Activated naive CD4-positive, alpha-beta T cell (primary cell): Measurements from ENCODE around the gene TFF1.

Source experiments
- DNase-seq, 4 experiments: peaks; one replicate each; lab custom pipeline; 2025; lab: John Stamatoyannopoulos, UW

The TFF1 gene

GRCh38 chr21:42343963-42344510, 22.3 kb downstream of the TFF1 start:
- DNase-seq, result no peak

DNA sequence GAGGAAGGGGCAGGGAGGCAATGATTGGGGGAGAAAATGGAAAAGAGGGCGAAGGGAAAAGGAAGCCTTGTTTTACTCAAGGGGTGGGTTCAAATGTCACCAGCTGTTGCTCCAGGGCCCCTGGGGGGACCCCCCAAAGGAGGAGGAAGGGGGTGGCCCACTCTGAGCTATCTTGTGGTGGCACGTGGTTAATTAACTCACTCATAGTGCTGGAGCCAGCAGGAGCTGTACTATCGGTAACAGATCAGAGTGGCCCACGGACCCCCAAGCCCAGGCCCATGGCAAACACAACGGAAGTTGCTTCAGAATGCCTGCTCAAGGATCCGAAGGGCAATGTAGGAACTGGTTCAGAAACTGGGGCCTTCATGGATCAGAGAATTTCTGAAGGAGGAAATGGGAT, 22.8 kb downstream of the TFF1 start:
- no peak for DNase-seq

GRCh38 chr21:42343101-42343500, 23.2 kb downstream of the TFF1 start:
- DNase-seq, result no peak

DNA sequence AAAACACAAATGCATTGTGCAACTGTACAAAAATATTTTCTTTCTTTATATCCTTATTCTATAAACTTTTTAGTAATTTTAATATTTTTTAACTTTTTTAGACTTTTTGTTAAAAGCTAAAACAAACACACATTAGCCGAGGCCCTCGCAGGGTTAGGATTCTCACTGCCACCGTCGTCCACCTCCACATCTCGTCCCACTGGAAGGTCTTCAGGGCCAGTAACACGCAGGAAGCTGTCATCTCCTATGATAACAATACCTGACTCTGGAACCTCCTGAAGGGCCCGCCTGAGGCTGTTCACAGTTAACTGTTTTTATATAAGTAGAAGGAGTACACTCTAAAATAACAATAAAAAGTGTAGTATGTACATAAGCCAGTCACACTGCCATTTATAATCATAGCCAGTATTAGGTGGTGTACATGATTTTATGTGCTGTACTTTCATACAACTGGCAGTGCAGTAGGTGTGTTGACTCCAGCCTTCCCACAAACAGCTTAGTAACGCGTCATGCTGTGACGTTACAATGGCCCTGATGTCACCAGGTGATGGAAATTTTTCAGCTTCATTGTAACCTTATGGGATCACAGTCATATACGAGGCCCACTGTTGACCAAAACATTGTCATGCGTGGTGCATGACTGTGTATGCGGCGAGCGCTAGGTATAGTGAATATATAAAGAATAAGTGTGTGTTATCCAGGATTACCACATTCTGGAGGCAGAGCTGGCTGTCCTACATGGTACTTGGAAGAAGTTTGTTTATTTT, 24.4 kb downstream of the TFF1 start:
- DNase-seq, result no peak

- no peak for DNase-seq
These were observed 25.9 kb downstream of the TFF1 start for GRCh38 chr21:42340187-42341050.

GRCh38 chr21:42338729-42339715, 27.3 kb downstream of the TFF1 start:
- no peak for DNase-seq

- peak; percentile 50 to 76 (median 72) for DNase-seq
These were observed 28.3 kb downstream of the TFF1 start for GRCh38 chr21:42337830-42338728.

- DNase-seq, result no peak
These were observed 29.1 kb downstream of the TFF1 start for GRCh38 chr21:42337276-42337675.

GRCh38 chr21:42336054-42336453, 30.3 kb downstream of the TFF1 start:
- DNase-seq, result no peak

GRCh38 chr21:42332557-42333317, 33.6 kb downstream of the TFF1 start:
- DNase-seq, result no peak

DNA sequence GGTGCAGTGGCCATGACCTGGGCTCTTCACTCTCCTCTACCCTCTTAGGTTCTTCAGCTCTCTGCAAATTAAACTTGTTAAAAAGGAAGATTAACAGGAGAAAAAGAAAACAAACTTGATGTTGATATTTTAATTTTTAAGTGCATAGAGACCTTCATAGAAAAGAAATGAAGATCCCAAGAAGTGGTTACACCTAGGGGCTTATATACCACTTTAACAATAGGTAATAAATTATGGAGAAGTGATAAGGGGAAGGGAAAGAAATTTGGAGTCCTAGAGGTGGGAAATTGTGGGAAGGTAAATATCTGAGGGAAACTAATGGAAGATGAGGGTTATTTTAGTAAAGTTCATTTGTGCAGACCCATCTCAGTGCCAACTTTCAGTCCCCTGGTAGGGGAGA, 34.7 kb downstream of the TFF1 start:
- no peak for DNase-seq

- no peak for DNase-seq
These were observed 35.7 kb downstream of the TFF1 start for GRCh38 chr21:42330380-42331371.

- DNase-seq, result no peak
These were observed 41.4 kb downstream of the TFF1 start for GRCh38 chr21:42324896-42325295.

DNA sequence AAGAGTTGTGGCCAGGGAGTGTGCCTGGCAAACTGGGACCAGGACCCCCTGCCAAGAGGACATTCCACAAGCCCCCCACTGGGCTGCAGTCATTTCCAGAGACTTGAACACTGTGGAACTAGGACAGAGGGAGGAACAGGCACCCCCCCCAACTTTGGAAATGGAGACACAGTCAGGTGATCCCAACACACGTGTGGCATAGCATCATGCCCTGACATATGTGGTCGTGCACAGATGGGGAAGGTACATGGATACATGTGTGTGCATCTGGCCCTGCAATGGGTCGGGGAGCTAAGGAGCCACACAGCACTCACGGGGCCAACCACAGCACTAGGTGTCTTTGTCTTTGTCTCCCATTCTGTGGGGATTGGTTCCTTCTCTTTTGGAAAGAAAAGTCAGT, 44.5 kb downstream of the TFF1 start:
- no peak for DNase-seq

DNA sequence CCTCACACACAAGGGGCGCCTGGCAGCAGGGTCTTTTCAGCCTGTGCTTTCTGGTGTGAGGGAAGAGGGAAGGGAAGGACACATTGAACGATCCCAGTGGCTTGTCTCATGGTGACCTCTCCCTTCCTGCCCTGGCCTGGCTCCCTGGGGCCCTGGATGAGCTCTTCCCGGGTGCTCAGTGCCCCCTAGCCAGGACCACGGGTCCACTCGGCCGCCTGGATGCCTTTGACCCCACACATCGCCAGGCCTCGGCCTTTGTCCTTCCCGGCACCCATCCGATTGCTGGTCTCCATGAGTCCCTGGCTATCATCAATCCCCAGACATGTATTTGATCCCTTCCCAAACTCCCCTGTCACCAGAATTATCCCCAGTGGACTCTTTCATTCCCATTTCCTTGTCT, 45.1 kb downstream of the TFF1 start:
- no peak for DNase-seq

GRCh38 chr21:42320791-42321190, 45.5 kb downstream of the TFF1 start:
- DNase-seq, result no peak

GRCh38 chr21:42319851-42320572, 46.3 kb downstream of the TFF1 start:
- DNase-seq, result no peak

DNA sequence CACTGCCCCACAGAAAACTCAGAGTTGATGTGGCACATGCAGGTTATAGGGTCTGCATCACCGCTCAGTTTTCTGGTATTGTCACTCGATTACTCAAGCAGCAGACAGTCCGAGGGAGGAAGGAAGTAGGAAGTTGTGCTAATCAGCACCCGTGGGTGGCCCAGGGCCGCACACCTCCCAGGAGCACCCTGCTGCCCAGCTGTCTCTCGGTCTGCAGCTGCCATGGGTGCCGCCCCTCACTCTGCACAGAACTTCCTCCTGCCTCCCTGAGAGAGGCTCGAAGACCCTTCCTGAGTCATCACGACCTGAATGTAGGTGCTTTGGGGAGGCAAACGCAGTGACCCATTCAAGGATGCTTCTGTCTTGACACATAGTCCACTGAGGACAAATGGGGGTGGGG, 47.0 kb downstream of the TFF1 start:
- DNase-seq, result no peak
